ENCODE measurements around the gene DAO. TPM values are rescaled to one million over a fixed set of nuclear protein-coding genes. Genes with fewer than 3 reads are reported as not detected.

DAO gene
- total RNA-seq = not detected in 2 replicates

DNA sequence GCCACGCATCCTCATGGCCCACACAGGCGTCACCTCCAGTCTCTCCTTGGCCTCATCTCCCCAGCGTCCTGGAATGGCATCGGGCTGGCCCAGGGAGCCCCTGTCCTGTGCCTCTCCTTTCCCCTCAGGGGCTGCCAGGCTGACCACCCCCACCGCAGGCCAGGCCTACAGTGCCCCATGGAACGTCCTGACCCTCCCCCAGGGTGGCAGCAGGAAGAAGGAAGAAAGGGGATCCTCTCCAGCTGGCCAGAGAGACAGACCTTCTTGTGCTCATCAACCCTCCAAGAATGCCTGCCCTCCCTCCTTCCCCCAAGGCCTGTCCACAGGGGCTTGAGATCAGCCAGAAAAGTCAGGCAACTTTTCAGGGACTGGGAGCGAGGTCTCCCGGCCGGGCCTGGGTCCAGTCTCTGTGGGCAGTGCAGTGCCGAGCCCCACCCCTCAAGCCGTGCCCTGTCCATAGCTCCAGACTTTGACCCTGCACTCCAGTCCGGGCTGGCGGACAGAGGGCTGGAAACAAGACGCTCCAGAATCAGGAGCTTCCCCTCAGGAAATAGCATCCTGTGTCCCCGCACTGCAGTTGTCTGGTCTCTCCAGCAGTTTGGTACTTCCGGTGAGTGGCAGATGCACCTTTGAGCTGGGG is at the start of gene DAO:
Gene DAO (plus strand): TSS at position 478 of the 640 bp plus-strand sequence. CDS start 4,915 bp downstream, outside the sequence.

Small RNA genes lying within 50 kb of the gene (small RNA-seq; reads per million reads assigned to genes)
- gene MIR619 (0.08 reads per million), gene RNU6-361P (not detected)

Other genes starting within 250 kb of the DAO start
- 0.73 and 0.98 TPM in 2 replicates for gene SELPLG, start 246.2 kb upstream of the DAO start, total RNA-seq
- 227 and 293 TPM in 2 replicates for gene CORO1C, start 148.6 kb upstream of the DAO start, total RNA-seq
- gene SSH1, start 22.5 kb upstream of the DAO start, total RNA-seq = 14.3 and 19.0 TPM in 2 replicates
- not detected in 2 replicates for gene SVOP, start 141.0 kb downstream of the DAO start, total RNA-seq
- 7.0 and 8.5 TPM in 2 replicates for gene USP30, start 172.5 kb downstream of the DAO start, total RNA-seq
- gene ALKBH2, start 213.4 kb downstream of the DAO start, total RNA-seq = 25.2 and 28.7 TPM in 2 replicates
- gene UNG, start 217.5 kb downstream of the DAO start, total RNA-seq = 19.5 and 26.6 TPM in 2 replicates
- gene ACACB, start 236.5 kb downstream of the DAO start, total RNA-seq = 2.5 and 7.3 TPM in 2 replicates